H1 (cell line): Measurements from ENCODE around the gene RNF187. TPM values are rescaled to one million over a fixed set of nuclear protein-coding genes. Genes with fewer than 3 reads are reported as not detected.

ENCODE experiments used
- CTCF ChIA-PET: fragments of 300-600 bp; sonication (Branson Sonifier 250); formaldehyde crosslinking; loops from one replicate; lab custom pipeline; 2021; ENCODE audit not compliant: partially characterized antibody; lab: Charles Lee
- POLR2A ChIA-PET: fragments of 300-600 bp; sonication (Branson Sonifier 250); formaldehyde crosslinking; loops from one replicate; lab custom pipeline; 2021; ENCODE audit warnings: inconsistent platforms; ENCODE audit not compliant: partially characterized antibody; lab: Charles Lee
- DNase-seq, 2 experiments: peaks; one replicate each; pipeline versions ENCODE4 v3.0.0 to v3.0.0-alpha.2; 2010 to 2022; ENCODE audit warnings: low spot score in 2 of 2, low read depth in 1 of 2, mixed read lengths in 1 of 2
- FAIRE-seq: peaks from 2 replicates; lab custom pipeline; 2011; peaks lifted over from hg19 to GRCh38; lab: Jason Lieb, UNC
- H2AFZ ChIP-seq: 2 replicates; pipeline ENCODE4 v1.8.1; 2012; ENCODE audit warnings: low read length, inconsistent platforms
- H2AK5ac ChIP-seq: 2 replicates; pipeline ENCODE4 v1.6.1; 2013; ENCODE audit warnings: low read depth, low read length
- H2BK120ac ChIP-seq: replicated peaks from 2 replicates; pipeline ENCODE3; 2013; ENCODE audit warnings: low read depth, low read length, inconsistent platforms
- H2BK12ac ChIP-seq: 2 replicates; pipeline ENCODE4 v1.6.1; 2013; ENCODE audit warnings: low read depth, low read length
- H2BK15ac ChIP-seq: 2 replicates; pipeline ENCODE4 v1.6.1; 2013; ENCODE audit warnings: low read length
- H2BK20ac ChIP-seq: 2 replicates; pipeline ENCODE4 v1.6.1; 2013; ENCODE audit warnings: low read length
- H2BK5ac ChIP-seq: 2 replicates; pipeline ENCODE4 v1.6.1; 2013; ENCODE audit warnings: low read depth, low read length
- H3K14ac ChIP-seq: 2 replicates; pipeline ENCODE4 v1.6.1; 2013; ENCODE audit warnings: inconsistent platforms; ENCODE audit not compliant: insufficient read length
- H3K18ac ChIP-seq: 2 replicates; pipeline ENCODE4 v1.6.1; 2013; ENCODE audit warnings: low read length; ENCODE audit errors: extremely low read depth
- H3K23ac ChIP-seq: 2 replicates; pipeline ENCODE4 v1.6.1; 2013; ENCODE audit warnings: inconsistent platforms; ENCODE audit not compliant: insufficient read length
- H3K23me2 ChIP-seq: 2 replicates; pipeline ENCODE4 v1.6.1; 2013; ENCODE audit warnings: low read depth, low read length
- H3K27ac ChIP-seq: 2 replicates; pipeline ENCODE4 v1.6.1; 2011; ENCODE audit warnings: low read depth, low read length, inconsistent platforms
- H3K27me3 ChIP-seq, 4 experiments: replicated peaks in 1 of 4; 1 replicate in 1 of 4; 2 replicates in 3 of 4; pipeline versions ENCODE4 v1.6.1 to v1.8.1; 2011 to 2013; ENCODE audit warnings: low read length in 3 of 4, mild to moderate bottlenecking in 3 of 4, inconsistent platforms in 2 of 4, mixed read lengths in 2 of 4, moderate library complexity in 1 of 4; ENCODE audit not compliant: control insufficient read depth in 3 of 4, insufficient read depth in 3 of 4; ENCODE audit errors: extremely low read depth in 1 of 4
- H3K36me3 ChIP-seq, 4 experiments: 2 replicates each; pipeline versions ENCODE4 v1.6.1 to v1.8.1; 2011 to 2013; ENCODE audit warnings: mild to moderate bottlenecking in 4 of 4, low read length in 3 of 4, moderate library complexity in 2 of 4, control low read depth in 1 of 4, inconsistent platforms in 1 of 4; ENCODE audit not compliant: insufficient read depth in 4 of 4, control insufficient read depth in 2 of 4
- H3K4ac ChIP-seq: replicated peaks from 2 replicates; pipeline ENCODE3; 2013; ENCODE audit warnings: low read length, low read depth, mixed read lengths, inconsistent platforms; ENCODE audit not compliant: insufficient read length
- H3K4me1 ChIP-seq, 4 experiments: replicated peaks in 1 of 4; 1 replicate in 1 of 4; 2 replicates in 3 of 4; pipeline versions ENCODE4 v1.6.1 to v1.8.1; 2011 to 2013; ENCODE audit warnings: low read length in 3 of 4, inconsistent platforms in 2 of 4, mixed read lengths in 1 of 4; ENCODE audit not compliant: insufficient read depth in 4 of 4, control insufficient read depth in 3 of 4
- H3K4me2 ChIP-seq, 2 experiments: 2 replicates each; pipeline versions ENCODE4 v1.6.1 to v1.8.1; 2011 to 2013; ENCODE audit warnings: low read depth in 2 of 2, low read length in 2 of 2, control low read depth in 1 of 2, inconsistent platforms in 1 of 2, mild to moderate bottlenecking in 1 of 2; ENCODE audit not compliant: insufficient read depth in 1 of 2
- H3K4me3 ChIP-seq, 4 experiments: fragments of 200-600, 300-600 bp in 1 of 4; sonication (generic), shearing (Covaris generic), sonication (Bioruptor Twin) in 1 of 4; 2 replicates each; pipeline versions ENCODE4 v1.5.1 to v1.8.1; 2011 to 2016; ENCODE audit warnings: low read length in 4 of 4, low read depth in 3 of 4, control low read depth in 2 of 4, inconsistent platforms in 2 of 4, mild to moderate bottlenecking in 2 of 4, mixed read lengths in 1 of 4, moderate library complexity in 1 of 4; ENCODE audit not compliant: insufficient read depth in 2 of 4; ENCODE audit errors: extremely low read depth in 1 of 4
- H3K56ac ChIP-seq: replicated peaks from 2 replicates; pipeline ENCODE3; 2013; ENCODE audit warnings: low read depth, mild to moderate bottlenecking, mixed read lengths, low read length, inconsistent platforms; ENCODE audit not compliant: insufficient read length
- H3K79me1 ChIP-seq: 2 replicates; pipeline ENCODE4 v1.6.1; 2013; ENCODE audit warnings: low read depth, low read length, control low read depth
- H3K79me2 ChIP-seq, 2 experiments: 2 replicates each; pipeline versions ENCODE4 v1.6.1 to v1.8.1; 2012 to 2013; ENCODE audit warnings: low read length in 2 of 2, mild to moderate bottlenecking in 2 of 2, inconsistent platforms in 1 of 2; ENCODE audit not compliant: insufficient read depth in 2 of 2, control insufficient read depth in 1 of 2
- H3K9ac ChIP-seq, 4 experiments: replicated peaks in 1 of 4; 1 replicate in 1 of 4; 2 replicates in 3 of 4; pipeline versions ENCODE4 v1.6.1 to v1.8.1; 2011 to 2013; ENCODE audit warnings: low read depth in 3 of 4, low read length in 3 of 4, control low read depth in 2 of 4, mild to moderate bottlenecking in 2 of 4, moderate library complexity in 2 of 4, inconsistent platforms in 1 of 4; ENCODE audit errors: extremely low read depth in 1 of 4
- H3K9me3 ChIP-seq, 2 experiments: 2 replicates each; pipeline versions ENCODE4 v1.6.1 to v1.8.1; 2012 to 2013; ENCODE audit warnings: mild to moderate bottlenecking in 2 of 2, moderate library complexity in 2 of 2, control low read depth in 1 of 2, inconsistent platforms in 1 of 2, low read depth in 1 of 2, low read length in 1 of 2, mixed read lengths in 1 of 2; ENCODE audit not compliant: insufficient read depth in 2 of 2
- H4K20me1 ChIP-seq, 2 experiments: replicated peaks in 1 of 2; 2 replicates each; pipeline versions ENCODE3 to v1.8.1; 2011 to 2013; ENCODE audit warnings: inconsistent platforms in 2 of 2, low read length in 2 of 2, mild to moderate bottlenecking in 1 of 2; ENCODE audit not compliant: insufficient read depth in 2 of 2, control insufficient read depth in 1 of 2
- H4K5ac ChIP-seq: 2 replicates; pipeline ENCODE4 v1.6.1; 2013; ENCODE audit warnings: low read length, low read depth, mixed read lengths, inconsistent platforms; ENCODE audit not compliant: insufficient read length
- H4K8ac ChIP-seq: 2 replicates; pipeline ENCODE4 v1.8.0; 2013; ENCODE audit warnings: mild to moderate bottlenecking, moderate library complexity, low read length, inconsistent platforms; ENCODE audit not compliant: insufficient read depth; ENCODE audit errors: extremely low read depth
- H4K91ac ChIP-seq: replicated peaks from 2 replicates; pipeline ENCODE3; 2013; ENCODE audit warnings: low read length, mixed read lengths, inconsistent platforms; ENCODE audit not compliant: insufficient read length
- CBX8 ChIP-seq: fragments of 300-800, 300-1000 bp; sonication (generic); IDR thresholded peaks from 2 replicates; pipeline ENCODE4 v1.7.1; 2016; ENCODE audit warnings: low read depth, low read length, borderline replicate concordance
- GTF2F1 ChIP-seq: IDR thresholded peaks from 2 replicates; pipeline ENCODE4 v1.6.1; 2012; ENCODE audit warnings: low read depth, low read length, improper control_type of control experiment, borderline replicate concordance
- HDAC6 ChIP-seq: IDR thresholded peaks from one replicate; pipeline ENCODE4 v1.7.1; 2012; ENCODE audit warnings: low read depth, mild to moderate bottlenecking, inconsistent platforms, low read length, moderate library complexity
- POLR2A ChIP-seq, 2 experiments: IDR thresholded peaks; 1 replicate in 1 of 2; 2 replicates in 1 of 2; pipeline ENCODE4 v1.6.1; 2011; ENCODE audit warnings: low read depth in 2 of 2, low read length in 2 of 2, mild to moderate bottlenecking in 2 of 2; ENCODE audit errors: control extremely low read depth in 1 of 2
- POLR2AphosphoS5 ChIP-seq: IDR thresholded peaks from 2 replicates; pipeline ENCODE4 v1.6.1; 2011; ENCODE audit warnings: low read depth, low read length
- RFX5 ChIP-seq: IDR thresholded peaks from 2 replicates; pipeline ENCODE4 v1.6.1; 2011; ENCODE audit warnings: low read depth, low read length, improper control_type of control experiment, borderline replicate concordance
- SIN3A ChIP-seq, 2 experiments: IDR thresholded peaks in 1 of 2; conservative IDR thresholded peaks in 1 of 2; 2 replicates each; pipeline ENCODE4 v1.6.1; 2011 to 2012; ENCODE audit warnings: low read length in 2 of 2, improper control_type of control experiment in 1 of 2, low read depth in 1 of 2, mild to moderate bottlenecking in 1 of 2
- SP2 ChIP-seq: IDR thresholded peaks from 2 replicates; pipeline ENCODE4 v1.6.1; 2012; ENCODE audit warnings: mild to moderate bottlenecking, low read length, inconsistent platforms
- SP4 ChIP-seq: IDR thresholded peaks from 2 replicates; pipeline ENCODE4 v1.6.1; 2012; ENCODE audit warnings: low read length, inconsistent platforms
- TBP ChIP-seq: IDR thresholded peaks from 2 replicates; pipeline ENCODE4 v1.6.1; 2011; ENCODE audit warnings: low read depth, low read length, improper control_type of control experiment
- WGBS, 2 experiments: shearing (Covaris generic) in 1 of 2; methylation state at CpG; one replicate each; pipeline versions ENCODE4 v1.1.6 to v1.1.7; 2013 to 2015; ENCODE audit warnings: low lambda C conversion rate in 2 of 2, mixed read lengths in 2 of 2, inconsistent platforms in 1 of 2, low coverage in 1 of 2, missing lambda C conversion rate in 1 of 2; ENCODE audit not compliant: insufficient replicate concordance in 2 of 2, insufficient coverage in 1 of 2, insufficient read length in 1 of 2; ENCODE audit errors: extremely low coverage in 1 of 2, missing lambda C conversion rate in 1 of 2; 5-methylcytosine and 5-hydroxymethylcytosine counted together
- polyA plus RNA-seq, 7 experiments: library from polyadenylated mRNA; depleted of rRNA in 3 of 7; stranded (reverse) in 5 of 7; unstranded in 2 of 7; fragments of >200 nt in 5 of 7; fragments of 200-250 nt in 2 of 7; gene quantifications; 1 replicate in 5 of 7; 2 replicates in 1 of 7; 4 replicates in 1 of 7; pipeline versions ENCODE4 v1.2.1 to v1.2.3, GENCODE V29; 2011 to 2013; ENCODE audit warnings: missing spikeins in 2 of 7, mixed read lengths in 2 of 7
- total RNA-seq: library from RNA; stranded (reverse); fragmentation: NEBNext Ultra II Directional; extraction: Animal tissue kit (Norgen Biotek cat#: 25700); gene quantifications from 2 replicates; pipeline ENCODE4 v1.2.1, GENCODE V29; 2021
- TF ChIP-seq, protein P1 (sequence below): IDR thresholded peaks from 2 replicates; pipeline ENCODE4 v1.6.1; 2012; ENCODE audit warnings: inconsistent platforms

The RNF187 gene
- total and polyA plus RNA-seq, 2 of the 8 experiments (the other 6 are each of a cell fraction or from before 2014, with no cell fraction given) = 47.0 to 113 TPM

DNA sequence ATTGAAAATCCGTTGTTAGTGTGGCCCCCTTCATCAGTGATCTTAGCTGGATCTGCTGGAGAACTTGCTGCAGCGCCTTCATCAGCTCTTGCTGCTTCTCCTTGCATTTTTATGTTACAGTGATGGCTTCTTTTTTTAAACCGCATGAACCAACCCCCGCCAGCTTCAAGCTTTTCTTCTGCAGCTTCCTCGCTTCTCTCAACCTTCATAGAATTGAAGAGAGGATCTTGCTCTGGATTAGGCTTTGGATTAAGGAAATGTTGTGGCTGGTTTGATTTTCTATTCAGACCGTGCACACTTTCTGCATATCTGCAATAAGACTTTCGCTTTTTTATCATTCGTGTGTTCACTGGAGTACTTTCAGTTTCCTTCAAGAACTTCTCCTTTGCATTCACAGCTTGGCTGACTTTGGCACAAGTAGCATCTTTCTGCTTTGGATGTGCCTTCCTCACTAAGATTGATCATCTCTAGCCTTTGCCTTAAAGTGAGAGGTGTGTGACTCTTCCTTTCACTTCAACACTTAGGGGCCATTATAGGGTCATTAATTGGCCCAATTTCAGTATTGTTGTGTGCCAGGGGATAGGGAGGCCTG, 13.1 kb downstream of the RNF187 start:
- H3K27me3 ChIP-seq = peaks cover 0 to 24% (median 18%) of the 10 kb centered on the region in 4 experiments; a peak in 6 of 7 replicates
- no peak overlapping the region for H3K23ac ChIP-seq
- no peak overlapping the region for H2BK5ac ChIP-seq
- no peaks in the 10 kb centered on the region for H3K23me2 ChIP-seq
- H2BK20ac ChIP-seq = no peak overlapping the region
- ChIA-PET POLR2A (interaction anchor here (0.7 to 3.7 kb wide), 6 partner anchors 14 to 95 kb away, joined by 3 to 21 read pairs (median 3); a partner anchor contains a TSS), CTCF (interaction anchor here (0.6 to 4.4 kb wide), 21 partner anchors 8 to 225 kb away, joined by 3 to 66 read pairs (median 5); no protein-coding TSS in a partner anchor)
- no peak overlapping the region for H3K27ac ChIP-seq
- no peak overlapping the region for H3K14ac ChIP-seq
- H3K4me1 ChIP-seq = peaks cover 0 to 4% (median 2%) of the 10 kb centered on the region in 4 experiments; a peak in 4 of 7 replicates
- H3K9me3 ChIP-seq = peaks cover 2 to 4% of the 10 kb centered on the region in 2 experiments; a peak in 2 of 4 replicates
- no peak overlapping the region for H3K4ac ChIP-seq
- DNase-seq = peak in 1 of 2 experiments; percentile 23
- H3K4me3 ChIP-seq = no peak overlapping the region
- H2AFZ ChIP-seq = no peak overlapping the region
- peaks cover 0 to 4% of the 10 kb centered on the region in 2 experiments for H4K20me1 ChIP-seq
- FAIRE-seq = no peak
- H4K8ac ChIP-seq = no peak overlapping the region
- 82% methylated on average over 8 of the region's 8 CpGs; no CpG with 5 or more reads in 1 of the 2 experiments for WGBS, 2 experiments
- H2BK12ac ChIP-seq = no peak overlapping the region
- no peaks in the 10 kb centered on the region for H3K79me1 ChIP-seq
- H3K18ac ChIP-seq = no peak overlapping the region
- H3K9ac ChIP-seq = no peak overlapping the region; a peak in 1 of 7 replicates
- no peak overlapping the region for H3K56ac ChIP-seq
- no peak overlapping the region for H4K91ac ChIP-seq
- H2BK120ac ChIP-seq = no peak overlapping the region
- H2BK15ac ChIP-seq = no peak overlapping the region
- H2AK5ac ChIP-seq = no peak overlapping the region
- no peak overlapping the region; a peak in 1 of 4 replicates for H3K4me2 ChIP-seq
- H3K36me3 ChIP-seq = no peaks in the 10 kb centered on the region; a peak in 1 of 8 replicates
- no peaks in the 10 kb centered on the region for H3K79me2 ChIP-seq
- H4K5ac ChIP-seq = no peak overlapping the region
- TF ChIP-seq GTF2F1 = no peak
- no peak for TF ChIP-seq RFX5
- no peak for TF ChIP-seq HDAC6
- no peak for TF ChIP-seq POLR2A (IDR thresholded peaks at IDR 0.05; ENCODE audit: control extremely low read depth in 1 of 2, low read depth in 2 of 2, low read length in 2 of 2)
- TF ChIP-seq SIN3A (conservative IDR thresholded peaks at IDR 0.05 in 1 of 2, IDR thresholded peaks at IDR 0.05 in 1 of 2; ENCODE audit: low read depth in 1 of 2, low read length in 2 of 2) = no peak
- TF ChIP-seq, protein P1, sequence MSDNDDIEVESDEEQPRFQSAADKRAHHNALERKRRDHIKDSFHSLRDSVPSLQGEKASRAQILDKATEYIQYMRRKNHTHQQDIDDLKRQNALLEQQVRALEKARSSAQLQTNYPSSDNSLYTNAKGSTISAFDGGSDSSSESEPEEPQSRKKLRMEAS = no peak
- no peak for TF ChIP-seq SP2
- no peak for TF ChIP-seq TBP
- no peak for TF ChIP-seq CBX8
- TF ChIP-seq POLR2AphosphoS5 = no peak
- no peak for TF ChIP-seq SP4
